Mesenteric fat pad (tissue), 1 donor: ENCODE measurements around the gene LDLRAD1. TPM values are rescaled to one million over a fixed set of nuclear protein-coding genes. Genes with fewer than 3 reads are reported as not detected.
A peak's percentile ranks its signal among the peaks of the same experiment; 100 is the strongest.
"Not testable (repeated sequence)": the region's sequence is repeated elsewhere in the genome, so short reads cannot be mapped to it uniquely, and the experiment has no call there.

Experiments used
- DNase-seq: peaks from one replicate; pipeline ENCODE4 v3.0.0-alpha.2; 2020; ENCODE audit warnings: low spot score
- long read RNA-seq: library from polyadenylated mRNA; unstranded; transcript quantifications from one replicate; pipeline ENCODE4 v2.0.0, GENCODE V29; 2020
- total RNA-seq: library from RNA; stranded (reverse); fragmentation: NEBNext Ultra II Directional; extraction: Animal tissue kit (Norgen Biotek cat#: 25700); gene quantifications from one replicate; pipeline ENCODE4 v1.2.1, GENCODE V29; 2021
- donor health status: DM: yes; HTN: yes; CAD: no.

Gene LDLRAD1, protein sequence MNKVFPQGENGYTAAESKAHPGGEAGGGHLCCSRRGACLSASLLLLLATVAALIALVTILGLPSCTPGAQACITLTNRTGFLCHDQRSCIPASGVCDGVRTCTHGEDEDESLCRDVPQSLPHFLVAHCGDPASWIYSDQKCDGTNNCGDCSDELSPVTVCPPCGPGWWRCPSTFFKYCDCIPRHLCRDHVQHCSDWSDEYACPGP
- total RNA-seq: not detected
- long read RNA-seq: 0 reads

DNA sequence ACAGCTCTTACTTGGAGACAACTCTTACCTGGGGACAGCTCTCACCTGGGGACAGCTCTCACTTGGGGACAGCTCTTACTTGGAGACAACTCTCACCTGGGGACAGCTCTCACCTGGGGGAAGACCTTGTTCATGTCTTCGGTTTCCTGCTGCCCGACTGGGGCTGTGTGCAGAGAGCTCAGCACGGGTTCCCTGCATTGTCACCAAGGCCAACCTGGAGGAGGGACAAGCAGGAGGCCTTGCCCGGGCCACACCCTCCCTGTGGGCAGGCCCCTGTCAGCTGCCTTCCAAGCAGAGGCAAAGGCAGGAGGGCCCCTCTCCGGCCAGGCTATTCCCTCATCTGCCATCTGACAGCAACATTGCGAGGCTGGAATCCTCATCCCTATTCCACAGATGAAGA lies at the start of gene LDLRAD1:
TSS of gene LDLRAD1 (minus strand) at position 208 of the 400 bp plus-strand sequence. CDS start at position 134, 74 bp downstream.
- no peak for DNase-seq

DNA sequence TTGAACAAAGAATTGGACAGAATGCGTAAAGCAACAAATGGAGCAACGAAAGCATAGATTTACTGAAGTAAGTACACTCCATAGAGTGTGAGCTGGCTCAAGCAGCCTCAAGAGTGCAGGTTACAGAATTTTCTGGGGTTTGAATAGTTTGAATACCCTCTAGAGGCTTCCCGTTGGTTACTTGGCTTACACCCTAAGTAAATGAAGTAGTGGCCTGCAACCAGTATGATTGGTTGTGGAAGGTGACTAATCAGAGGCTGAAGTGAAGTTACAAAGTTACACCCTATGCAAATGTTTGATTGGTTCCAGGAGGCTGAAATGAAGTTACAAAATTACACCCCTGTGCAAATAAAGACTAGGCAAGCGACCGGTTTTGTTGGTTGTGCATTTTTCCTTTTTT lies 46.3 kb upstream of the LDLRAD1 start:
- no peak for DNase-seq

DNA sequence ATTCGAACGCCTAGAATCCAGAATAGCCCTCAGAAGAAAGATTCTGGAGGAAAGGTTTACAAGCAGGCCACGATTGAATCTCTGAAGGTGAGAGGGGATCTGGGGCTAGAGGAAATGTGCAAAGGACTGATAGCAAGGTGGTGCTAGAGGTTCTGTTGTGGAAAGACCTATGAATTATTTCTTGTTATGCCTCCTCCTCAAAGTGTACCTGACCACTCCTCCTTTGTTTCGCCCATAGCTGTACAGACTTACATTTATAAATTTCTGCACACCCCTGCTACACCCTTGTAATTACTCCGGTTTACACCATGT lies 36.4 kb upstream of the LDLRAD1 start:
- DNase-seq: no peak

DNA sequence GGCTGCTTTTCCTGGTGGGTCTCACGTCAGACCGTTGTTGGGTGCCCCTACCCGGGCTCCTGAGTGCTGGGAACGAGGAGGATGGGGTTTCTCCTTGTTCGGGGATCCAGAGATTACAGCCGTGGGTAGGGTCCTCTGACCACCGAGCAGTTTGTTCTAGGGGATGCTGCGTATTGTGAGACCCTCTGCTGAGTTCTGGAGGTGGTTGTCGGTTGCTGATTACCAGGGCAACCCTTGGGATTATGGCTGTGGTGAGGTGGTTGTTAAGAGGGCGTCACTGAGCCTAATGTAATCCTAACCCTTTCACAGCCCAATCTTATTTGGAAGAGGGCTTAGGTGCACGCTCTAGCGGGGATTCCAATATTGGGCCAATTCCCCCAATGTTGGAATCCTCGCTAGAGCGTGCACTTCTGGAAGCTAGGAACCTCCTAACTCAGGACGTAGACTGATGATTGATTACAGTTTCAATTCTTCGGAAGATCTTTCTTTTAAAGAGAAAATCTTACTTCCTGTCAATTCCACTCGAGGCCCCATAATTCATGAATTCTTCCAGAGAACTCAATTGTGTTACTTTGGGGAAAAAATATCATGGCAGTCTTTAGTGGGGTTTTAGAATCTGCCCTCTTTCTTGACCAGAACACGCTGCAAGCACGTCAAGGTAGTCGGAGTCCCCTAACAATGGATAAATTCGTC lies 35.9 kb upstream of the LDLRAD1 start:
- no peak for DNase-seq

DNA sequence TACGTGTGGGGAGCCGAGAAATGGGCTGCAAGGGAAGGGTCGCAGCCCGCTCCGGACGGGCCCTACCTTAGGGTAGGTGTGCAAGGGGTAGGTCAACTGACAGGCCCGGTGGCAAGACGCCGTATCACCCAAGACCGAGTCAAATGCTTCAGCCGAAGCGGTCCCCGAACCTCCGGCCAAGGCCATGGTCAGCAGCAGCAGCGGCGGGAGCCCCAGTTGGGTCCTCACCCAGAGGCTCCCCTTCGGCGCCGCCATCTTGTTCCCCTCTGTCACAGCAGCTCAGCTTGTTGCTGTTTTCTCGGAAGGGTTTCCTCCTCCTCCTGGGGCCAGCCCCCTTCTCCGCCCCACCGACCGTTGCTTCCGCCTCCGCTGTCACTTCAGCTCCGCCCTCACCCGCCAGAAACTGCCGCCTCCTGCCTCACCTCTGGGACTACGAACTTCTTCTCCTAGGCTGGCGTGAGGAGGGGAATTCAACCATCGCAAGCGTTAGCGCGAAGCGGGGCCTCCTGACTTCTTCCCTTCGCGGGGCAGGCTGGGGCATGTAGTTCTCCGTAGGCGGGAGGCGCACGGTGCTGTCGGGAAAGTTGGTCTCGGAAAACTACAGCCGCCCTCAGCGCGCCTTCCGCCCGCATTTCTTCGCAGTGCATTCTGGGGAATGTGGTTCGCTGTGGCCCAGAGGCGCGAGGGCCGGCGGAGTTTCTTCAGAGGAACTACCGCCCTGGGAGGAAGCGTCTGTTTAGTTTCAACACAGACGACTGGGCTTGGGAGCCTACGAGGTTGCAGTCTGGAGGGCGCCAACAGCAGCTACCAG lies 35.2 kb upstream of the LDLRAD1 start, which contains the start of the genes TCEANC2 and TMEM59:
TSS of gene TCEANC2 (plus strand) at position 675 of the 811 bp plus-strand sequence. CDS start 815 bp downstream, outside the sequence.
TSS of gene TMEM59 (minus strand) at position 271 of the 811 bp plus-strand sequence. CDS start at position 255, 16 bp downstream.
- DNase-seq: peak; percentile 98

DNA sequence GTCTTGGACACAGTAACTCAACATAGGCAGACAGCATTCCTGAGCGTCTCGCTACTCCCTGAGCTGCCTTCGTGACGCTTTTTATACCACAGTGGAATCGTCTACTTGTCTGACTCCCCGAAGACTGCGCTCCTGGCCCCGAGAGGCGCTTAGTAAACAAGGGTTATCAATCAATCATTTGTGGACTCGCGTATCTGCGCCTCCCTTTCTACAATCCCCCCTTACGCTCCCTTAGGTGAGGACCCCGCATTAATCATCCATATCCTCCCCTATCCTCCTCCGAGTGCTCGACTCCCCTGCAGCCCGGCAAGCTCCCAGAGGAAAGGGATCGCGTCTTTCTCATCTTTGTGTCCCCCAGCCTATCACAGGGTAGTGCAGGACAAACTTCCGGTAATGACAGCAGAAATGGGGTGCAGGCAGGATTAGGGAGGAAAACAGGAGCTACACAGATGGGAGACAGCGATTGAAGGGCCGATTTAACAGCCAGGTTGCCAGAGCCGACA lies 34.5 kb upstream of the LDLRAD1 start:
- DNase-seq: no peak

DNA sequence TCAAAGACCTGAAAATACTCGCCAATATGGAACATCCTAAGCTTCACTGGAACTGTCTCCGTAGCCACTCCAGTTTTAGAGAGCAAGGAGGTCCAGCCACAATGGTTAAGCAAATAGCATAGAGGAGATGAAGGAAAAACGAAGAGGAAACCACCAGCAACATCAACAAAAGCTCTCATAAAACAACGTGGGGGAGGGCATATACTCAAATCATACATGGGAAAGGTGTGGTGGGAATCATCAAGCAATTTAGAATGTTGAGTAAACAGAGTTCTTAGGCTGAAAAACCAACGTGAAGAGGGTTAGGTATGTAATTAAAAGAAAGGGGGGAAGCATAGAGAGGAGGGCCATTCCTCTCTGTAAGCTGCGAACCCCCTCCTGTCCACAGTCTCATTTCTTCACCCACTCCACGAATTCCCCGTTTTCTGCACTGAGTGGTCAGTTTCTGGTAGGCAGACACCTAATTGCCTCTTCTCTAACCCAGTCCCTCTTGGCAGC lies 34.0 kb upstream of the LDLRAD1 start:
- DNase-seq: no peak

DNA sequence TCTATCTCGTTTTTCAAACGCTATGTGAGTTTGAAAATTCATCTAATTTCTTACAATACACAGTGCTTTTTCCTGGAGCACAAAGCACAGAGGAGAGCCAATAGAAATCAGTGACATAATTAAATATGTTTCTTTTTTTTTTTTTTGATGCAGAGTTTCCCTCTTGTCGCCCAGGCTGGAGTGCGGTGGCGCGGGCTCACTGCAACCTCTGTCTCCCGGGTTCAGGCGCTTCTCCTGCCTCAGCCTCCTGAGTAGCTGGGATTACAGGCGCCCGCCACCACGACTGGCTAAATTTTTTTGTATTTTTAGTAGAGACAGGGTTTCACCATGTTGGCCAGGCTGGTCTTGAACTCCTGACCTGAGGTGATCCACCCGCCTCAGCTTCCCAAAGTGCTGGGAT lies 32.4 kb upstream of the LDLRAD1 start:
- DNase-seq: not testable (repeated sequence)

DNA sequence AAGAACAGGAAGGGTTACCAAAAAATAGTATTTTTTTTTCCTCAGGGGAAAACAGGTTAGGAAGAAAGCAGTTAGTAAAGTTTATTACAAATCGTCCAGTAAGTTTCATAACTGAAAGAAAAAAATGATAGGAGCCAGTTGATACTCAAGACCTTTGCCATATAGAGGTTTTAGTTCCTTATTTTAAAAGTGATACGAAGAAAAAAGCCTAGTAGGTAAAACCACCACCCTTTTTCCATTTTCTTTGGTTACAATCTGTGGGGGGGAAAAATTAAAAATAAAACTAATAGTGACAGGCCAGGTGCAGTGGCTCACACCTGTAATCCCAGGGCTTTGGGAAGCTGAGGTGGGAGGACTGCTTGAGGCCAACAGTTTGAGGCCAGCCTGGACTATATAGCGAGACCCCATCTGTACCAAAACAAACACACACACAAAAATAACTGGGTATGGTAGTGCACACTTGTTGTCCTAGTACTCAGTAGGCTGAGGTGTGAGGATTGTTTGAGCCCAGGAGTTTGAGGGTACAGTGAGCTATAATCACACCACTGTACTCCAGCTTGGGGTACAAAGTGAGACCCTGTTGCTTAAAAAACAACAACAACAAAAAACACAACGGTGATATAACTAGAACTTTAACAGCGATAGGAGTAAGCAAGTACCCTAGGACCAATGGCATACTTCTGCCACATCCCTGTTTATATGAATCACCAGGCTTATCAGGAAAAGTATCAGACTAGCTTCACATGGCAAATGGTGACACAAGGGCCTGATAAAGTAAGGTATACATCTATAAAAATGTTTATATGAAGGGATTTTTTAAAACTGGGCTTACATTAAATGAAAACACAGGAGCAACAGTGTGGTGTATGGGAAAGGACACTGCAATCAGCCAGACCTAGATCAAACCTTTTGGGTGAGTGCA lies 29.7 kb upstream of the LDLRAD1 start:
- DNase-seq: no peak

DNA sequence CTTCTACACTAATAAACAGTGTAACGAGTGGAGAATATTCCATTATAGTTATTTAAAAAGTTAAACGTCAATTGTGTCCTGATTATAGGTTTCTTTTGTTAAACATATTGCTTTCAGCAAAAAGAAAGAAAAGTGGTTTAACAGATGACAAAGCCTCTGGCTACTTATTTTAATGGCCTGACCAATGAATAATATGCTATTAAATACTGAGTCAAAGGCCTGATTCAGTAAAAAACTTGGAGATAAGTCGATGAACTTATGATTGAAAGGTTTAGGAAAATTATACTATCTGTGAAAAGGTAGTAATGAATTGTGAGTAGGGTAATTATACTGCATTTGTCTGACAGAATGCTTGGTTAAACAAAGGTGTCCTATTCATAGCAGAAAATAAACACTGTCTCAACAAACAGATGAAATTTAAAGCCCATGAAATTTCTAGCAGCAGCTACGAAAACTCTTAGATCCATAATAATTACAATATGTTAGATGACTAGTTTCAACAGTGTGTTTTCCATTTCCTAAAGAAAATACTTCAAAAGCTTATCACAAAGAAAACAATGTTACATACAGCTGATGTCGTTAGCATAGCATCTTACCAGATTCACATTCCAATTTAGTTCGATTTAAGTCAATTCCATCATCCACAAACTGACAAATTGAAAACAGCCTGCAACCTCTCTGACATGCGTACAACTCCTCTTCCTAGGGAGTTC lies 28.8 kb upstream of the LDLRAD1 start:
- DNase-seq: no peak

DNA sequence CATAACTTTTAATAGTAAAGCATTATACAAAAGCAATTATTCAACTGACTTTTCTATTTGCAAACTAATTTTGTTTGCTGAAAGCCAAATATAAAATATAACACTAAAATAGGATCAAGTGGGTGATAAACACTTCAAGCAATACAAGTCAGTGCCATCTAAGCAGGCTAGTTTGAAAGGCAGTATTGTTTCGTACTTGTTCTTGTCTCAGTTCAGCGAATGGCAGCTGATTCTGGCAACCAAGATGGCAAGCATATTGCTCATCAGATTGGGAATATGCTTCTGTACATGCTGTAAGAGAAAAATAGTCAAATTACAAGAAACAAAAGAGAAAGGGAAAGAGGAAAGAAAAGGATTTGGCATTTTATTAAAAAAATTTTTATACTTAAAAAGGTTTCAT lies 27.5 kb upstream of the LDLRAD1 start:
- no peak for DNase-seq

DNA sequence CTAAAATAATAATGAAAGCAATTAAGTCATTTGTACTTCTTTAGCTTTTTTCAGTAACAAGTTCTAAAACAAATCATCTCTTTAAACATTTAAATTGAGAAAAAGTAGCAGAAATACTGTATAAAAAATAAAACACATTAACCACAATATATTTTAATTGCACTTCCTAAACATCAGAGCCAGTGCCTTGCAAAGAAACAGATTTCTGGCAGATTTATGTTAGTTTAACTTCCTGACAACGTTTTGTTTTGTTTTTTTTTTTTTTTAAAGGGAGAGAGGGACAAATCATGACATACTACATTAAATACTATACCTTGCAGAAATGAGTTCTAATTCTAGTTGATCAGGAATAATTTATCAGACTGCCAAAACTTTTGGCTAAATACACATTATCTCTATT lies 23.8 kb upstream of the LDLRAD1 start:
- DNase-seq: no peak

DNA sequence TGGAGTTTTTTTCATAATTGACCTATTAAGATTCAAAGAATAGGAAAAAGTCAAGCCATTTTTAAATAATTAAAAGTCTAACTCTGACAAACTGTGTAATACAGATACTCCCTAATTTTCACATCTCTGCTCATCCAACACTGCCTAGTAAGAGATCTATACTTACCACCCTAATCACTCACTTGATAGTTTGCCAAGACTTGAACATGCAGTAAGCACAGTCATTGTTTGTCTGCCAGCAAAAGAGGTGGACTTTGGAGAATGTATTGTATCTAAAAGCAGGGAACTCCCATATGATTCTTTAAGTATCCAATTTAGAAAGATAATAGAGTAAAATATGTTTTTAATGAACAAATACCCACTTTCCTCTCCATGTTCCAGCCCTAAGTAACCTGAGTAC lies 19.5 kb upstream of the LDLRAD1 start:
- DNase-seq: no peak

DNA sequence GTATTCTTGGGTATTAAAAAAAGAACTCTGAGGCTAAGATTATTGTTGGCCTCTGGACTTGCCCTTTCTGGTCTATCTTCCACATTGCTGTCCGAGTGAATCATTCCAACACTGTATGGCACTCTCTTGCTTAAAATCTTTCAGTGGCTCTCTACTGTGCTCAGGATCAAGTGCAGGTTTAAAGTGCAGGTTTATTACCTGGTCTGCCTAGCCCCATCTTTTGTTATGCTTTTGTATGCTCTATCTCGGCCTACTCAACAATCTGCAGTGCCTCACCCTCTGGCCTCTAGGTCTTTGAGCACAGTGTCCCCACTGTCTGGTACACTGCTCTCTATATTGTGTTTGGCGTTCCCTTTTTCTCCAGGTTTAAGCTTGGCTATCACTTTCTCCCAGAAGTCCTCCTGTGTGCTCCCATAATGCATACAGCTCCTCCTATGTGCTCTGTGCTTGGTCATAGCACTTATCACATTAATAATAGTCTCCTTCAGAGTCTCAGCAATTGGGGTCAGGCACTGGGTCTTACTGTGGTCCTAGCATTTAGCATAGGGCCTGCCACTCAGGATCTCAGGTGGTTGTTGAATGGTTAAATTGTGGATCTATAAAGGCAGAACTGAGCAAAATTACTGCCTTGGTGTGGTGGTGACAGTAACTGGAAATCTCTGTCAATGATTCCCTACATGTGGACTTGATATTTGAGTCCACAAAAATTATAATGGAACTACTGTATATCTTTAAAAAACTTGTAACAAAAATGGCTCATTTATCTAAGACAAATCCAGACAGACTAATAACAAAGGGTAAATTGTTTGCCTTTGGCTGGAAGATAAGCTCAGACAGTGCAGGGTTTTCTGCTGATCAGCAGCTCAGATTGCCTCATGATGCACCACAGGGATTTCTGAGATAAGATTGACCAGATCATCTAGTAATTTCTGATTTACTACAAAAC lies 10.6 kb upstream of the LDLRAD1 start:
- no peak for DNase-seq

DNA sequence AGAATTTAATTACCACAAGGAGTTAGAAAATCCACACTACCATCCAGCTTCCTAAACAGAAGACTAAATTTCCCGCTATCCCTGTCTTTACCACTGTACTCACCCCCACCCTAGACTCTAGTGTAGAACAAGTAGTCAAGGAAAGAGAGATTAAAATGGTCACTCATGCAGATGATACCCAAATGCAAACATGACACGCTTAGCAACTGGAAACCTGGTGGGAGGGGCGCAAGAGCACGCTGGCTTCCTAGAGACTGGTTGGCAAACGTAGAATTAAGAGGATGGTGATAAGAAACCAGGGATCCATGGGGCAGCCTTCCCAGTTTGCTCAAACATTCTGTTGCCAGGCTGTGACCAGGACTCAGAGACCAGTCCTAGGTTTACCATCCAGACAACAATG lies 9.9 kb upstream of the LDLRAD1 start:
- peak; percentile 9 for DNase-seq

DNA sequence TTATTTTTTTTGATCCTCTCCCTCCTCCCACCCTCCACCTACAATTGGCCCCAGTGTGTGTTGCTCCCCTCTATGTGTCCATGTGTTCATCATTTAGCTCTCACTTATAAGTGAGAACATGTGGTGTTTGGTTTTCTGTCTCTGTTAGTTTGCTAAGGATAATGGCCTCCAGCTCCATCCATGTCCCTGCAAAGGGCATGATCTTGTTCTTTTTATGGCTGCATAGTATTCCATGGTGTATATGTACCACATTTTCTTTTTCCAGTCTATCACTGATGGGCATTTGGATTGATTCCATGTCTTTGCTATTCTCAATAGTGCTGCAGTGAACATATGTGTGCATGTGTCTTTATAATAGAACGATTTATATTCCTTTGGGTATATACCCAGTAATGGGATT lies 6.8 kb upstream of the LDLRAD1 start:
- peak; percentile 1 for DNase-seq

DNA sequence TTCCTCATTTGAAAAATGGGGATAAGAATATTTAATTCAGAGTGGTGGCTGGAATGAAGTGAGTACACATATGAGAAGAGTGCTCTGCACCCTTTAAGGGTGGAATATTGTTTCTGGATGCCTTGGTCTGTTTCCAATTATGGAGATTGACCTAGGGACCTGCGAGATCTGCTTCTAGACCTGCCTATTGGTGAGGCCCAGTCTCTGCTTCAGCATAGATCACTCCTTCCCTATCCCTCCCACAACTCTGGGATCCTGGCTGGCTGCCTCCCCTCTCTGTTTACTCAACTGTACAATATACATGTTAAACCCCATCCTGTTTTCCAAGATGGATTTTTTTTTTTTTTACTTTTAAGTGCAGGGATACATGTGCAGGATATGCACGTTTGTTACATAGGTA lies 6.4 kb upstream of the LDLRAD1 start:
- no peak for DNase-seq

DNA sequence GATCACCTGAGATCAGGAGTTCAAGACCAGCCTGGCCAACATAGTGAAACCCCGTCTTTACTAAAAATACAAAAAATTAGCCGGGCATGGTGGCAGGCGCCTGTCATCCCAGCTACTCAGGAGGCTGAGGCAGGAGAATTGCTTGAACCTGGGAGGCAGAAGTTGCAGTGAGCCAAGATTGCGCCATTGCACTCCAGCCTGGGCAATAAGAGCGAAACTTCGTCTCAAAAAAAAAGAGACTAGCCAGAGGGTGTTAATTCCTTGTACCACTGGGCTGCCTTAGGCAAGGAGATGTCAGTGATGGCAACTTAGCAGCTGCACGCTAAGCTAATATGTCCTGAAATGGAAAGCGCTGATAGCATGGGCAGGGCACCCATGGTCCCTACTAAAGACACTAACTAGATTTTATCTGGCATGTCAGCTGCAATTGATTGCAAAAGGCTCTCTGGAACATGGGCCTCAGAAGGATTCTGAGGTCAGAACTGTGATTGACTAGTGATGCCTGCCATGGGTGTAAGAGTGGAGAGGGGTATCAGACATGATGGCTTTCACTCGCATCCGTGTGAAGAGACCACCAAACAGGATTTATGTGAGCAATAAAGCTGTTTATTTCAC lies 1.7 kb upstream of the LDLRAD1 start:
- not testable (repeated sequence) for DNase-seq
